Lower leg skin (tissue), 4 donors: ENCODE data around the gene PKD1L1. TPM values are rescaled to one million over a fixed set of nuclear protein-coding genes. Genes with fewer than 3 reads are reported as not detected.

Experiments
- DNase-seq, 2 donors: peaks; one replicate each; pipeline ENCODE4 v3.0.0-alpha.2; 2019; ENCODE audit warnings: low spot score in 2 of 2
- H3K4me3 ChIP-seq: fragments of 200-600 bp; sonication (generic); 2 replicates; pipeline ENCODE4 v1.5.1; 2017; ENCODE audit warnings: mild to moderate bottlenecking, low read depth; ENCODE audit not compliant: poor library complexity, severe bottlenecking
- POLR2A ChIP-seq, 2 donors: fragments of 450-650 bp; IDR thresholded peaks; one replicate each; pipeline ENCODE4 v1.6.1; 2016 to 2017; ENCODE audit warnings: antibody characterized with exemption in 2 of 2, mild to moderate bottlenecking in 1 of 2, moderate library complexity in 1 of 2
- WGBS, 2 donors: methylation state at CpG; one replicate each; pipeline ENCODE4 v1.1.5; 2018; 5-methylcytosine and 5-hydroxymethylcytosine counted together
- intact Hi-C: fragments of 100-400 bp; cut with DNase I; formaldehyde crosslinking; loops from one replicate; pipeline ENCODE4 v1.15.0; 2023; ENCODE audit warnings: low total_unique reads
- total RNA-seq, 4 donors: library from RNA; depleted of rRNA; stranded (reverse); fragments of >200 nt; gene quantifications; one replicate each; pipeline ENCODE4 v1.1.0, GENCODE V29; 2016
- TF ChIP-seq, protein P1 (sequence below), 3 donors: fragments of 450-650 bp; IDR thresholded peaks; one replicate each; pipeline ENCODE4 v1.5.1; 2016; ENCODE audit warnings: antibody characterized with exemption in 3 of 3, mild to moderate bottlenecking in 3 of 3, moderate library complexity in 2 of 3

PKD1L1 gene
- total RNA-seq, 4 donors from 2014 or later: 0.04 to 0.12 (median 0.07) TPM

DNA sequence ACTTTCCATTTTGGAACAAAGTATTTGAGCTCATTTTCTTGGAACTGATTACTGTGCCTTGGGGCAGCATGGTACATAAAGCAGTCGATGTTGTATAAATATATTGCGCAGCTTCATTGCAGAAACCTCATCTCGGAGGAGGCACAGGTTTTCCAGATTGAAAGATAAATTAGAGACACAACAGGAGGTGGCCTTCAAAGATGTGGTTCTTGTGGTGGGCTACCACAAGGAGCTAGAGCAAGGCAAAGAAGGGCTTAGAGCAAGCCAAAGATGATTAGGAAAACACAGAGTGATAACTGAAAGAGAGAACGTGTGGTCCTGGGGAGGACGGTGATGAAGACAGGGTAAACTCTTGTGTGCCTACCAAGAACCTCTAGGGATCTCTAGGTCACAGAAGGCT is 197.2 kb downstream of the PKD1L1 start:
- no peak for DNase-seq
- TF ChIP-seq, protein P1, sequence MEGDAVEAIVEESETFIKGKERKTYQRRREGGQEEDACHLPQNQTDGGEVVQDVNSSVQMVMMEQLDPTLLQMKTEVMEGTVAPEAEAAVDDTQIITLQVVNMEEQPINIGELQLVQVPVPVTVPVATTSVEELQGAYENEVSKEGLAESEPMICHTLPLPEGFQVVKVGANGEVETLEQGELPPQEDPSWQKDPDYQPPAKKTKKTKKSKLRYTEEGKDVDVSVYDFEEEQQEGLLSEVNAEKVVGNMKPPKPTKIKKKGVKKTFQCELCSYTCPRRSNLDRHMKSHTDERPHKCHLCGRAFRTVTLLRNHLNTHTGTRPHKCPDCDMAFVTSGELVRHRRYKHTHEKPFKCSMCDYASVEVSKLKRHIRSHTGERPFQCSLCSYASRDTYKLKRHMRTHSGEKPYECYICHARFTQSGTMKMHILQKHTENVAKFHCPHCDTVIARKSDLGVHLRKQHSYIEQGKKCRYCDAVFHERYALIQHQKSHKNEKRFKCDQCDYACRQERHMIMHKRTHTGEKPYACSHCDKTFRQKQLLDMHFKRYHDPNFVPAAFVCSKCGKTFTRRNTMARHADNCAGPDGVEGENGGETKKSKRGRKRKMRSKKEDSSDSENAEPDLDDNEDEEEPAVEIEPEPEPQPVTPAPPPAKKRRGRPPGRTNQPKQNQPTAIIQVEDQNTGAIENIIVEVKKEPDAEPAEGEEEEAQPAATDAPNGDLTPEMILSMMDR (IDR thresholded peaks at IDR 0.05): no peak
- no peak for TF ChIP-seq POLR2A (IDR thresholded peaks at IDR 0.05)
- WGBS, 2 donors: 34 to 41% methylated on average over 5 of the region's 5 CpGs
- H3K4me3 ChIP-seq: no peak overlapping the region
- intact Hi-C loops: no loop called here

DNA sequence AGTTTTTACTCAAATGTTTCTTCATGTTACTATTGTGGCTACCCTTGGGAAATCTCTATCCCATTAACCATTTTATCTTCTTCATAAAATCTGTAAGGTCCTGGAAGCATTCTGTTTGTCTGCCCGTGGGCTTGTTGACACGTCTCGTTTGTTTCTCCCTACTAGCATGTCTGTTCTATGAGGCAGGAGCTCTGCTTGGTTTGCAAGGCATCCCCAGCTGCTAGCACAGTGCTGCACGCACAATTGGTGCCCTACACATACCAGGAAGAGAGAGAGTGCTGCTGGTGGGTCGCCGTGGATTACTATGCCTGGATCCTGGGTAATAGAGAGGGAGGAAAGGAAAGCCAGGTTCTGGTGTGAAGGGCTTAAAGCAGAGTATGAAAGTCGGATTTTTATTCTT is 200.2 kb downstream of the PKD1L1 start:
- WGBS, 2 donors: 90% methylated on average over 7 of the region's 7 CpGs
- H3K4me3 ChIP-seq: no peak overlapping the region
- no peak for DNase-seq
- TF ChIP-seq, protein P1 (IDR thresholded peaks at IDR 0.05): no peak
- no peak for TF ChIP-seq POLR2A (IDR thresholded peaks at IDR 0.05)
- intact Hi-C loops: no loop called here

DNA sequence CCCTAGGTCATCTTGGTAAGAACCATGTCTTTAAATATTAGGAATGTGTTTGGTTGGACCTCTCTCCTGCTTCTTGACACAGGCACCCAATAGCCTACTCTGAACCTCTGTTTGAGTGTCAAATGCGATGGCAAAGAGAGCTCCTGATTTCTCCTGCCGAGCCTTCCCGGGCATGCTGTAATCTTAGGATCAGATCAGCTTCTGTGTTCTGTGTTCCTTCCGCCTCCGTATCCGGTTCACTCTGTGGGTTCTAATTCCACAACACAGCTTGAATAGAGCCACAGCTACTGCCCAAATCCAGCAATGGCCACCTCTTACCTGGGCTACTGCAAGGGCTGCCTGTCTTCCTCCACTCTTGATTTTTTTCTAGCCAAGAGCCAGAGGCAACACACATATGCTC is 201.1 kb downstream of the PKD1L1 start:
- H3K4me3 ChIP-seq: no peak overlapping the region
- DNase-seq: no peak
- intact Hi-C loops: no loop called here
- 85 to 88% methylated on average over 6 of the region's 6 CpGs for WGBS, 2 donors
- TF ChIP-seq POLR2A (IDR thresholded peaks at IDR 0.05): no peak
- TF ChIP-seq, protein P1 (IDR thresholded peaks at IDR 0.05): no peak

DNA sequence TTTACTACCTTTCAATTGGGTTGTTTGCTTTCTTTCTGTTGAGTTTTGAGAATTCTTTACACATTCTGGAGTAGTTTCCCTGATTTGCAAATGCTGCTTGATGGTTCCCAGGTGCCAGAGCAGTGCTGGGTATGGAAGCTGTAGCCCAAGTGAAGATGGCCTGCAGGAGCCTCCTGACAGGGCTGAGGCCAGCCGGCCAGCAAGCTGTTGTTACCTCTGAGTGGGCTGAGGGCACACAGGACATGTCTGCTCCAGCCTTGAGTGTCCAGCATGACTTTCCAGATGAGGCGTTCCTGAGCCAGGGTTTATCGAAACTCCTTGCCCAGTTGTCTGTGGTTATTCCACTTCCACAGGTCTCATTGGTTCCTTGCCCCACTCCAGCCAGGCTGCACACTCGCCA is 201.8 kb downstream of the PKD1L1 start:
- WGBS, 2 donors: 98 to 100% methylated on average over 3 of the region's 4 CpGs
- intact Hi-C loops: no loop called here
- no peak for DNase-seq
- TF ChIP-seq, protein P1 (IDR thresholded peaks at IDR 0.05): no peak
- TF ChIP-seq POLR2A (IDR thresholded peaks at IDR 0.05): no peak
- H3K4me3 ChIP-seq: no peak overlapping the region

DNA sequence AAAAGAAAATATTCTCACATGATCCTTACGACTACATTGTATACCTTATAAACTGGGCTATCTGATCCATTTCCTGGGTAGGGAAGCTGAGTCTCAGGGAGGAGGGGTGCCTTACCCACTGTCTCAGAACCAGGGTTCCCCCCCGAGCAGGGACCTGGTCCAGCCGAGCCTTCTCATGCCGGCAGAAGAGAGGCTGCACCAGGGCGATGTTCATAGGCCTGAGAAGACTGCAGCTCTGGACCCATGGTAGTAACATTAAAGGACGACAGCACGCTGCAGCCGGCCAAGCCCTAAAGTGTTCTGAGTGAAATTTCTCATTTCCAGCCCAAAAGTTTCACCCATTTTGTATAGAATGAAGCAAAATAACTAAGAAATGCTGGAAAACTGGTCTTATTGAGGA is 203.4 kb downstream of the PKD1L1 start:
- H3K4me3 ChIP-seq: no peak overlapping the region
- DNase-seq: peak in 1 of 2 donors; percentile 73
- no peak for TF ChIP-seq POLR2A (IDR thresholded peaks at IDR 0.05)
- TF ChIP-seq, protein P1 (IDR thresholded peaks at IDR 0.05): no peak
- intact Hi-C loops: no loop called here
- WGBS, 2 donors: 95 to 96% methylated on average over 8 of the region's 8 CpGs

DNA sequence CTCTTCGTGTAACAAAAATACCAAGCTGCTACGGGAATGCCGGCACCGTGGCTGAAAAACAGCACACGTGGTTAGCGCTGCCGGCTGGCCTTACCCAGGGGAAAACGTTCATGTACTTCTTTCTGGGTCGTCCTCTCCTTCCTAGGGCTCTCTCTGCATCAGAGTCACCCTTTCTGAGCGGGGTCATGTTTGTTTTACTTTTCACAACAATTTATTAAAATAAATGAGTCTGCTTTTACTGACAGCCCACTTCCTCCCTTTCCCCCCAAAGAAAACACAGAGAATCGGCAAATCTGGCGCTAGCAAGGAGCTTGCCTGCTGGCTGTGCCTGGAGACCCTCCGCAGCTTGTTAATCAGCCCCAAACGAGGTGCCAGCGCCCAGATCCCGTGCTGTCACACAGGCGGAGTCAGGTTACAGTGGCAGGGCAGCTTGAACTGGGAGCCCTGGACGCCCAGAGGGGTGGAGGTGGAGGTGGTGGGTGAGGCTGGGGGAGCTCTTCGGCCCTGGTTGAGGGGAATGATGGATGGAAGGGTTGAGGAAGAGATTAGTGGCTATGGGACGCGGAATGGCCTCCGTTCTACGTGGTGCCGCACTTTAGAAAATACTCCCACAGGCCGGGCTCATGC is 204.2 kb downstream of the PKD1L1 start:
- DNase-seq: peak in 1 of 2 donors; percentile 76

More for the DNA sequence above, 204.2 kb downstream of the PKD1L1 start:
- TF ChIP-seq, protein P1 (IDR thresholded peaks at IDR 0.05): no peak
- TF ChIP-seq POLR2A (IDR thresholded peaks at IDR 0.05): no peak
- intact Hi-C loops: no loop called here
- WGBS, 2 donors: 59 to 62% methylated on average over 25 of the region's 25 CpGs
- no peak overlapping the region for H3K4me3 ChIP-seq
